ENCODE results near the gene HNRNPLL. TPM values are rescaled to one million over a fixed set of nuclear protein-coding genes. Genes with fewer than 3 reads are reported as not detected.
A peak's percentile ranks its signal among the peaks of the same experiment; 100 is the strongest.

HNRNPLL gene
- total RNA-seq, 1 donor from 2014 or later, result 10.6 TPM

DNA sequence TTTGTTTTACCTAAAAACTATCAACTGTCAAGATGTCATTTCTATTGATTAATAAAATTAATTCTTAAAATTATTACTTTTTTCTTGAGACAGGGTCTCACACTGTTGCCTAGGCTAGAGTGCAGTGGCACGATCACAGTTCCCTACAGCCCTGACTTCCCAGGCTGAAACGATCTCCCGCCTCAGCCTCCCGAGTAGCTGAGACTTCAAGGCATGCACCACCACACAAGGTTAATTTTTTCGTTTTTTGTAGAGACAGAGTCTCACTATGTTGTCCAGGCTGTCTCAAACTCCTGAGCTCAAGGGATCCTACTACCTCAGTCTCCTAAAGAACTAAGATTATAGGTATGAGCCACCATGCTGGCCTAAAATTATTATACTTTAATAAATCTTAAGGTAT lies 18.7 kb downstream of the HNRNPLL start:
- H3K4me1 ChIP-seq, result peaks cover 0 to 12% of the 10 kb centered on the region in 2 donors
- H3K4me3 ChIP-seq, result no peak overlapping the region
- H3K27me3 ChIP-seq, result no peaks in the 10 kb centered on the region
- H3K36me3 ChIP-seq, result peaks cover 7% of the 10 kb centered on the region in 2 donors
- H3K27ac ChIP-seq, result no peak overlapping the region
- H3K9me3 ChIP-seq, result no peaks in the 10 kb centered on the region
- TF ChIP-seq, protein P1, sequence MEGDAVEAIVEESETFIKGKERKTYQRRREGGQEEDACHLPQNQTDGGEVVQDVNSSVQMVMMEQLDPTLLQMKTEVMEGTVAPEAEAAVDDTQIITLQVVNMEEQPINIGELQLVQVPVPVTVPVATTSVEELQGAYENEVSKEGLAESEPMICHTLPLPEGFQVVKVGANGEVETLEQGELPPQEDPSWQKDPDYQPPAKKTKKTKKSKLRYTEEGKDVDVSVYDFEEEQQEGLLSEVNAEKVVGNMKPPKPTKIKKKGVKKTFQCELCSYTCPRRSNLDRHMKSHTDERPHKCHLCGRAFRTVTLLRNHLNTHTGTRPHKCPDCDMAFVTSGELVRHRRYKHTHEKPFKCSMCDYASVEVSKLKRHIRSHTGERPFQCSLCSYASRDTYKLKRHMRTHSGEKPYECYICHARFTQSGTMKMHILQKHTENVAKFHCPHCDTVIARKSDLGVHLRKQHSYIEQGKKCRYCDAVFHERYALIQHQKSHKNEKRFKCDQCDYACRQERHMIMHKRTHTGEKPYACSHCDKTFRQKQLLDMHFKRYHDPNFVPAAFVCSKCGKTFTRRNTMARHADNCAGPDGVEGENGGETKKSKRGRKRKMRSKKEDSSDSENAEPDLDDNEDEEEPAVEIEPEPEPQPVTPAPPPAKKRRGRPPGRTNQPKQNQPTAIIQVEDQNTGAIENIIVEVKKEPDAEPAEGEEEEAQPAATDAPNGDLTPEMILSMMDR (IDR thresholded peaks at IDR 0.05), result no peak
- intact Hi-C loops (cut with DNase I), result no loop called here
- no peak for DNase-seq (ENCODE audit: low spot score in 2 of 2)

DNA sequence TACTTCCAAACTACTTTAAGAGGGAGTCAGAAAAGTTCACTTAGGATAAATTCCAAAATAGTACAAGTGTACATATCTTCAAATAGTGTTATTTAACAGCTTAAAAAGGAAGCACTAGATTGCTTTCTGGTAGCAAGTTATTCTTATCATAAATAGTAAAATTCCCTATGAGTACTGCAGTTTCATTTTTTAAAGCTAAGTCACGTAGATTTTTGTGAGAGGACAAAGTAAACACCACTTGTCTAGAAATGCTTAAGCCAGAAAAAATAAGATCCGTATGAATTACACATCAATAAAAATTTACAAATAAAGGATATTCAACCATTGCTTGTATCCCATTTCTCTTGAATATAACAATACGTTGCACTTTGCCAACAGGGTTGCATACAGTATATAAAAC lies 19.2 kb downstream of the HNRNPLL start:
- intact Hi-C loops (cut with DNase I), result no loop called here
- TF ChIP-seq, protein P1 (IDR thresholded peaks at IDR 0.05), result no peak

DNA sequence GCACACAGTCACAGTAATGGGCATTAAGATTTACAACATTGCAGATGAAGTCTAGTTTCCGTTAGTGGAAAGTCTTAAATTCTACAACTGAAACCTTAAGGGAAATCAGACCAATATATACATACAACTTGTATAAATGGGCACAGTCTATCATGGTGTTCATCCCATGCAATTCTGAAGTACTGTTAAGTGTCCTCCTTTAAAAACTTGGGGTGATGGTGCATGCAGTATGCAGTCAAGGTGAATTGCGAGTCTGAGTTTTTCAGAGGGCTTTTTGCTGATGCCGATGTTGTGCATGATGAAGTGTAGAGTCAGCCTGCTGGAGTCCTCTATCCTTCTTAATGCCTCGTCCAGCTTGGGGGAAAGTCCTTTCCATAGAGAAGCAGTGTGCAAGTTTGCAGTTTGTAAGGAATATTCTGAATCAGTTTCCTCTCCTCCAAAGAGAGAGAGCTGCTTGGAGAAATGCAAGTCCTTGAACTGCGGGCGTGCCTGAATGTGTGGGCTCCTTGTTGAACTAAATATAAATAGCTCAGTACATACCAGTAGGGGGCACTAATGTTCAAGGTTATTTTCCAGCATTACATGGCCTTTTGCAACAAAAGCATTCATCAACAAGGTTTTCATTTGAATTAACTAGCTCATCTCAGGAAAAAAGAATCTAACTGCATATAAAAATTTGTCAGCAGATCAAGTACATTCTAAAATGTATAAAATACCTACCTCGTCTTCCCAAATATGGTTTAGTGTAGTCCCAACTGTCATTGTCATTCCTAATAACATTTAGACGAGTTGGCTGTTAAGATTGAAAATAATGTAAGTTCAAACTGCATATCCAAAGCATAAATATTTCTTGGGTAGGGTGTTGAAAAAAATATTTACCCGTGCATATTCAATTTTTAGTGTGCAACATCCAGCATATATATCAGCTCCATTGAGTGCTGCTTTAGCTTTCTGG lies 21.3 kb downstream of the HNRNPLL start:
- H3K4me3 ChIP-seq, result no peak overlapping the region
- no peaks in the 10 kb centered on the region for H3K9me3 ChIP-seq
- DNase-seq (ENCODE audit: low spot score in 2 of 2), result no peak
- peaks cover 0 to 4% of the 10 kb centered on the region in 2 donors for H3K4me1 ChIP-seq
- H3K27ac ChIP-seq, result no peak overlapping the region
- intact Hi-C loops (cut with DNase I), result loop anchor here (1.0 kb wide), 1 partner anchor 160 kb away; no protein-coding TSS in a partner anchor
- H3K36me3 ChIP-seq, result peaks cover 7% of the 10 kb centered on the region in 2 donors
- TF ChIP-seq, protein P1 (IDR thresholded peaks at IDR 0.05), result peak; percentile 65 to 70 (median 68)
- H3K27me3 ChIP-seq, result no peaks in the 10 kb centered on the region

More for the DNA sequence above, 19.2 kb downstream of the HNRNPLL start:
- Histone ChIP-seq H3K27me3 (no peaks in the 10 kb centered on the region), H3K4me3 (no peak overlapping the region), H3K9me3 (no peaks in the 10 kb centered on the region), H3K36me3 (peaks cover 7% of the 10 kb centered on the region in 2 donors), H3K27ac (no peak overlapping the region), H3K4me1 (peaks cover 0 to 12% of the 10 kb centered on the region in 2 donors)
- no peak for DNase-seq (ENCODE audit: low spot score in 2 of 2)

DNA sequence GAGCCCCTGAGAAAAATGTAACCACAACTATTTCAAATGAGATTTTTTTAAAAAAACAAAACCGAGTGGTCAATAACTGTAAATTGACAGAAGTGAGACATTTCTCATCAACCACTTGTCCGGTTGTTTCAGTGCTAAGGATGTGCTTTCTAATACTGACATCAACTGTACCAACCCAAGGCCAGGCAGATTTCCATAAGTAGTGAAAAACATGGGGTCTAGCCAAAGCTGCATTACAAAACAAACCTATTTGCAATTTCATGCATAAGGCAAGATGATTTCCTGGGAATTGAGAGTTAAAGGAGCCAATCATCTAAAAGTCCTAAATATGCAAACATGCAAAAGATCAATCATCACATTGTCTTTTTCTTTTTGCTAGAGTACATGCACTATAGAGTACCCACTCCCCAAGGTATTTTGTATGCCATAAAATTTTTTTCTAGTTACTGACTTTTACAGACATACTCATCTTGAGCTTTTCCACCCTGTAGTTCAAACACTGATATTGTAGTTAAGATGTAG lies 22.6 kb downstream of the HNRNPLL start:
- TF ChIP-seq, protein P1 (IDR thresholded peaks at IDR 0.05), result no peak
- no peaks in the 10 kb centered on the region for H3K9me3 ChIP-seq
- DNase-seq (ENCODE audit: low spot score in 2 of 2), result no peak
- no peak overlapping the region for H3K4me3 ChIP-seq
- H3K4me1 ChIP-seq, result peaks cover 0 to 6% of the 10 kb centered on the region in 2 donors
- intact Hi-C loops (cut with DNase I), result no loop called here
- H3K27me3 ChIP-seq, result no peaks in the 10 kb centered on the region
- H3K27ac ChIP-seq, result no peak overlapping the region
- H3K36me3 ChIP-seq, result peaks cover 7% of the 10 kb centered on the region in 2 donors

DNA sequence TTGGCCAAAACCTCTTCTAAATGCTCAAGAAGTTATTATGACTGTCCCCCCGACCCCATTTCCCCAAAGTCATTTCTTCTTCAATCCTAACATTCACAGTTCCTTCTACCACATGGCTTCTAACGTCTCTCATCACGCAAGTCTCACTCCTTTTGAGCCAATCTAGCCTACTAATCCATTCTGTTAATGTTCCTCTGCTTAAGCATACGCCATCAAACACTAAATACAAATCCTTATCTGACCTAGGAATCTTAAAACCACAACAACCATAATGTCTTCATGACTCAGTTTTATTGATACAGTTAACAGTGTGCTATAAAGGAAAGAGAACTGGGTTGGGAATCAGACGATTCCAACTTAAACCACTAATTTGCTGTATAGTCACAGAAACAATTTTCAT lies 23.9 kb downstream of the HNRNPLL start:
- Histone ChIP-seq H3K27ac (no peak overlapping the region), H3K4me3 (no peak overlapping the region), H3K4me1 (peaks cover 0 to 3% of the 10 kb centered on the region in 2 donors), H3K27me3 (no peaks in the 10 kb centered on the region), H3K9me3 (no peaks in the 10 kb centered on the region), H3K36me3 (peaks cover 7% of the 10 kb centered on the region in 2 donors)
- no peak for DNase-seq (ENCODE audit: low spot score in 2 of 2)
- TF ChIP-seq, protein P1 (IDR thresholded peaks at IDR 0.05), result no peak
- intact Hi-C loops (cut with DNase I), result loop anchor here (10.0 kb wide), 1 partner anchor 264 kb away; no protein-coding TSS in a partner anchor
